Measurements from ENCODE around the gene STRAP. TPM values are rescaled to one million over a fixed set of nuclear protein-coding genes. Genes with fewer than 3 reads are reported as not detected.
"Not testable (repeated sequence)": the region's sequence is repeated elsewhere in the genome, so short reads cannot be mapped to it uniquely, and the experiment has no call there.

The STRAP gene
- total RNA-seq, 1 experiment from 2014 or later: 111 TPM

DNA sequence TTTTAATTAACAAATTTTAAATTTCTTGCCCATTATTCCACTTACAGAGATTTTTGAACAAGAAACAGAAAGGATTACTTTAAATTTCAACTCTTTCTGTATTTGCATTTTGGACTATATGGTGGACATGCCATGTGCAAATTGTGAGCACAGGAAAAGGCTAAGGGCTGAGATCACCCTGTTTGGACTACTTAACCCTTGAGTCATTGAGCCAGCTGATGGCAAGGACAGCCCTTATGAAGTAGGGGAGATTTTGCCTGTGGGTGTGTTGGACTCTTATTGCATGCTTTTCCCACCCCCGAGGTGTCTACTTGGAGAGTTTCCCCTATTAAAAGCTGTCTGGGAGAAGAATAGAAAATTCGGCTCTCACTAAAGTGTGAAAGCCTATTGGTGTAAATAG lies 46.2 kb downstream of the STRAP start:
- peak; percentile 66 for DNase-seq (ENCODE audit: low read depth)

DNA sequence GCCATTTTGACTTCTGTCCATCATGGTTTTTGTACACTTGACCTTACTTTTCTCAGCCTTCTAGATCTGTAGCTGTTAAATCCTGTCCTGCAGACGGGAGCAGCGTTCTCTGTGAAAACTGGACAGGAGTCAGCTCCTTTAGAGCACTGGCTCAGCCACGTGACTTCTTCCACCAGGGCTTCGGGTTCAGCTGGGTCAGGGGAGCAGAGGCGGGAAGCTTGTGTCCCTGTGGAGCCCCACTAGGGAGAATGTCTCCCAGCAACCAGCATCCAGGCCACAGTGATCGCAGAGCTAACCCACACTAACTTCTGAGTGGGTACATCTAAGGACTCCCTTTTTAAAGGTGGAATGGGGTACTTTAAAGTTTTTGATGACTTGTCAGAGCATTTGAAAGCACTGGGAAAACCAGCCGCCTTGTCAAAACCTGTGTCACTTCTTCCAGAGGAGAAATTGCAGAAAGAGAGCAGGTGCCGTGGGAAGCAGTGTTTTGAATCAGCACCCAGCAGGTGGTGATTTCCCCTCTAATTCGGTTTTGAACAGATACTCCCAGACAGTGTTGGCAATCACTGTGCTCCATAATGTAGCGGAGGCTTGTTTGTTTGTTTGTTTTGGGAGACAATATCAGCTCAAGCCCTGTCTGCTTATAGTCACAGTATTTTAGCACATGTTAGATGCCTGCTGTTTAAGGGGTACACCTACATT lies 46.8 kb downstream of the STRAP start:
- no peak for DNase-seq (ENCODE audit: low read depth)

DNA sequence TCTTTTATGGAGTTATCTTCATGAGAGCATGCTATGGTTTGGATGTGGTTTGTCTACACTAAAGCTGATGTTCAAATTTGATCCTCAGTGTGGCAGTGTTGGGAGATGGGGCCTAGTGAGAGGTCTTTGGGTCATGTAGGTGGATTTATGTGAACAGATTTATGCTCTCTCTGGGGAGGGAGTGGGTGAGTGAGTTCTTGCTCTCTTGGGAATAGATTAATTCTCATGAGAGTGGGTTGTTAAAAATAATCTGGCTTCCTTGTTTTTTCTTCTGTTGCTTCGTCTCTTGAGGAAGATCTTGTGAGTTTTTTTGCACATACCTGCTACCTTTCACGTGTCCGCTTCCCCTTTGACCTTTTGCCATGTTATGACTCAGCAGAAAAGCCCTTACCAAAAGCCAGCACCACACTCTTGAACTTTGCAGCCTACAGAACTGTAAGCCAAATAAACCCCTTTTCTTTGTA lies 49.4 kb downstream of the STRAP start:
- no peak for DNase-seq (ENCODE audit: low read depth)

DNA sequence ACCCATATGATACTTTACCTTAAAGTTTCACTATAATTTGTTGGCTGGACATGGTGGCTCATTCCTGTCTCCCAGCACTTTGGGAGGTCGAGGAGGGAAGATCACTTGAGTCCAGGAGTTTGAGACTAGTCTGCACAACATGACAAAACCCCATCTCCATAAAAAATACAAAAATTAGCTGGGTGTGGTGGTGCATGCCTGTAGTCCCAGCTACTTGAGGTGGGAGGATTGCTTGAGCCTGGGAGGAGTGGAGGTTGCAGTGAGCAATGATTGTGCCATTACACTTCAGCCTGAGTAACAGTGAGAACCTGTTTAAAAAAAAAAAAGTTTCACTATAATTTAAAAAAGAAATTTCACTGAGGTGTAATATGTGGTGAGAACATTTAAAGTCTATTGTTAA lies 50.1 kb downstream of the STRAP start:
- no peak for DNase-seq (ENCODE audit: low read depth)

DNA sequence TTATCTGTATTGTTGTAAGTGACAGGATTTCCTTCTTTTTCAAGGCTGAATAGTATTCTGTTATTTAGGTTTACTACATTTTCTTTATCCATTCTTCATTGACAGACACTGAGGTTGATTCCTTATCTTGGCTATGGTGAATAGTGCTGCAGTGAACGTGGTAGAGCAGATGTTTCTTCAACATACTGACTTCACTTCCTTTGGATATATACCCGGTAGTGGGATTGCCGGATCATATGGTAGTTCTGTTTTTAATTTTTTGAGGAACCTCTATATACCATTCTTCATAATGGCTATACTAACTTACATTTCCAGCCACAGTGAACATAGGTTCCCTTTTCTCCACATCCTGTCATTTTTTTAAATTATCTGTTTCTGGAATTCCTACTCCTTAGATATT lies 50.8 kb downstream of the STRAP start:
- no peak for DNase-seq (ENCODE audit: low read depth)

DNA sequence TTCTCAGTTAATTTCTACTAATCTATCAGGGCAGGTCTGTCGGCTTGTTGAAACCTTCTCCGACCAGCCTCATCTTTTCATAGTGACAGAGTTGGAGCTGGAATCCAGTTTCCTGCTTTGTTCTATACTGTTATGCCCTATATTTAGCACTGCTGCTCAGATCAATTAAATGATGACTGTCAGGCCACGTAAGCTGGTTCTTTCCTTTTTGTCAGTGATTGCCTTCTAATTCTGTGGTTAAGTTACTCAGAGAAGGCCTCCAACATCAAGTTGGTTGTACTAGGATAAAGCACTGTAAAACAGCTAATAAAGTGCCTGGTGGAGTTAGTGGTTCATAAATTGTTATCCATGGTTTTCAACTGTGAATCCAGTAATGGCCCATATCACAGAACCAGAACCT lies 51.6 kb downstream of the STRAP start:
- peak; percentile 16 for DNase-seq (ENCODE audit: low read depth)

DNA sequence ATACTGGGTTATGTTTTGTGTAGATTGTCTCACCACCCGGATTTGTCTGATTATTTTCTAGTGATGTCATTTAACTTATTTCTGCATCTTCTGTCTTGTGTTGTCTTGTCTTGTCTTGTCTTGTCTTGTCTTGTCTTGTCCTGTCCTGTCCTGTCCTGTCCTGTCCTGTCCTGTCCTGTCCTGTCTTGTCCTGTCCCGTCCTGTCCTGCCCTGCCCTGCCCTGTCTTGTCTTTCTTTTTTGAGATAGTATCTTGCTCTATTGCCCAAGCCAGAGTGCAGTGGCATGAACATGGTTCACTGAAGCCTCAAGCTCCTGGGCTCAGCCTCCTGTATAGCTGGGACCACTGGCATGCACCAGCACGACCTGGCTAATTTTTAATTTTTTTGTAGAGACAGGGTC lies 54.6 kb downstream of the STRAP start:
- DNase-seq (ENCODE audit: low read depth): no peak

DNA sequence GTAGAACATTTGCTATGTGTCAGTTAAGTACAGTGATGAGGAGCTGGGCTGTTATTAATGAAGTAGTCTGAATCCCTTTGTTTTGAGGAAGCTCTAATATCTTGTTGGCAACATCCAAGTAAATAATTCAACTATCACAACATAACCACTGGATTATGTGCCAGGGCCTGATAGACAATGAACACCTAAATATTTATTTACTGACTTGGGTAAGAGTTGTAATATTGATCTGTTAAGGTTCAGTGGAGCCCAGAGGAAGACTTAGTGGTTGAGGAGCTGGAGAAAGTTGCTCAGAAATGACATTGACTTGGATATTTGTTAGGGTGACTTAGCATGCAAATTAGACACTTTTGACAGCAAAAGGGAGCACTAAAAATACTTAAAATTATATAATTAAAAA lies 55.7 kb downstream of the STRAP start:
- no peak for DNase-seq (ENCODE audit: low read depth)

DNA sequence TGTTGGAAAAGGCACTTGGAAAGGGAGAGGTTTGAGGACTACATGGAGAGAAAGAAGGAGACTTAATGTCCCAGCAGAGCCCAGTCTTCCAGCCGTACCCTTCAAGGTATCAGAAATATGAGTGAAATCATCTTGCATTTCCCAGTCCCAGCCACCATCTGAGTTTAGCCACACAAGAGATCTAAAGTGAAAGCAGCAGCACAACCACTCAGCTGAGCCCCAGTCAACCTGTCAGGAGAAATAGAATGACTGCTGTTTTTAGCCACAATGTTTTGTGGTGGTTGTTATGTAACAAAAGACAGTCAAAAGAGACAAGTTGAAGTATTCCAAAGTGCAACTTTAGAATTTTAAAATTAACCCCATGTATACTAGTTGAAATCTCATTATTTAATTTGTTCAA lies 56.9 kb downstream of the STRAP start:
- DNase-seq (ENCODE audit: low read depth): no peak

DNA sequence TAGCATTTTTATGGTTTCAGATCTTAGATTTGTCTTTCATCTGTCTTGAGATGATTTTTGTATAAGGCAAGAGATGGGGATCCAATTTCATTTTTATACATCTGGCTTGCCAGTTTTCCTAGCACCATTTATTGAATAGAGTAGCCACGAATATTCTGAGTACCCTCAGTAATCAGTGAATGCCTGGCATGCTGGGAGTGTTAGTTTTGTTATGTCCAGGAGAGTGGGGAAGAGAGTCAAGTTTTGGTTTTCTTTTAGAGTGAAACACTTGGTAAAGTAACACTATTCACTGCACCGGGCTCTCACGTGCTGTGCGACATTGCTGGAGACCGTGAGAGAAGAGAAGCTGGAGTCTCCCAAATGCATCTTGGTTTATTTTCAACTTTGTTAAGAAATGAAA lies 60.3 kb downstream of the STRAP start:
- no peak for DNase-seq (ENCODE audit: low read depth)

DNA sequence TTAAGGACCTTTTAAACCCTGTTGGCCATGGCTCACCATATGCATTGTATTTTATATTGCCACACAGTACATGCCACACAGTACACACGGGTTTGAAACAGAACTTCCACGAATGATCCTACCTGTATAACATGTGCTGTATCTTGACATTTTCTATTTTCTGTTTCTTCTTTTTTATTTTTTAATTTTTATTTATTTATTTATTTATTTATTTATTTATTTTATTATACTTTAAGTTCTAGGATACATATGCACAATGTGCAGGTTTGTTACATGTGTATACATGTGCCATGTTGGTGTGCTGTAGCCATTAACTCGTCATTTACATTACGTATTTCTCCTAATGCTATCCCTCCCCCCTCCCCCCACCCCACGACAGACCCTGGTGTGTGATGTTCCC lies 61.3 kb downstream of the STRAP start:
- DNase-seq (ENCODE audit: low read depth): not testable (repeated sequence)

DNA sequence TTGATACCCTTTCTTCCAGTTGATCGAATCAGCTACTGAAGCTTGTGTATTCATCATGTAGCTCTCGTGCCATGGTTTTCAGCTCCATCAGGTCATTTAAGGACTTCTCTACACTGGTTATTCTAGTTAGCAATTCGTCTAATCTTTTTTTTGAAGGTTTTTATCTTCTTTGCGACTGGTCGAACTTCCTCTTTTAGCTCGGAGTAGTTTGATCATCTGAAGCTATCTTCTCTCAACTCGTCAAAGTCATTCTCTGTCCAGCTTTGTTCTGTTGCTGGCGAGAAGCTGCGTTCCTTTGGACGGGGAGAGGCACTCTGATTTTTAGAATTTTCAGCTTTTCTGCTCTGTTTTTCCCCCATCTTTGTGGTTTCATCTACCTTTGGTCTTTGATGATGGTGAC lies 66.3 kb downstream of the STRAP start:
- DNase-seq (ENCODE audit: low read depth): not testable (repeated sequence)

Other genes starting within 250 kb of the STRAP start
- 34.4 and 38.4 TPM in 2 replicates for gene EPS8, start 93.0 kb upstream of the STRAP start, total RNA-seq (2014; rRNA removed; shearing (Covaris generic))
- 58.0 and 65.6 TPM in 2 replicates for gene DERA, start 28.9 kb downstream of the STRAP start, total RNA-seq (2014; rRNA removed; shearing (Covaris generic))

All from RPMI7951 (cell line).